ENCODE data around the gene FLVCR2.

Gene FLVCR2

GRCh38 chr14:75602503-75602902, 24.1 kb downstream of the FLVCR2 start:
- H3K27ac ChIP-seq (ENCODE audit: extremely low read depth, low read depth, low read length), result no peak overlapping the region
- CTCF ChIA-PET, result interaction anchor here (1.5 kb wide), 1 partner anchor 42 kb away, joined by 5 read pairs; no protein-coding TSS in a partner anchor
- POLR2A ChIA-PET, result no interaction called here
- TF ChIP-seq, protein P1, sequence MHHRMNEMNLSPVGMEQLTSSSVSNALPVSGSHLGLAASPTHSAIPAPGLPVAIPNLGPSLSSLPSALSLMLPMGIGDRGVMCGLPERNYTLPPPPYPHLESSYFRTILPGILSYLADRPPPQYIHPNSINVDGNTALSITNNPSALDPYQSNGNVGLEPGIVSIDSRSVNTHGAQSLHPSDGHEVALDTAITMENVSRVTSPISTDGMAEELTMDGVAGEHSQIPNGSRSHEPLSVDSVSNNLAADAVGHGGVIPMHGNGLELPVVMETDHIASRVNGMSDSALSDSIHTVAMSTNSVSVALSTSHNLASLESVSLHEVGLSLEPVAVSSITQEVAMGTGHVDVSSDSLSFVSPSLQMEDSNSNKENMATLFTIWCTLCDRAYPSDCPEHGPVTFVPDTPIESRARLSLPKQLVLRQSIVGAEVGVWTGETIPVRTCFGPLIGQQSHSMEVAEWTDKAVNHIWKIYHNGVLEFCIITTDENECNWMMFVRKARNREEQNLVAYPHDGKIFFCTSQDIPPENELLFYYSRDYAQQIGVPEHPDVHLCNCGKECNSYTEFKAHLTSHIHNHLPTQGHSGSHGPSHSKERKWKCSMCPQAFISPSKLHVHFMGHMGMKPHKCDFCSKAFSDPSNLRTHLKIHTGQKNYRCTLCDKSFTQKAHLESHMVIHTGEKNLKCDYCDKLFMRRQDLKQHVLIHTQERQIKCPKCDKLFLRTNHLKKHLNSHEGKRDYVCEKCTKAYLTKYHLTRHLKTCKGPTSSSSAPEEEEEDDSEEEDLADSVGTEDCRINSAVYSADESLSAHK (tag by site-specific recombination; IDR thresholded peaks at IDR 0.05), result no peak
- no peak for TF ChIP-seq ZNF843 (tag by site-specific recombination; IDR thresholded peaks at IDR 0.05)
- TF ChIP-seq PBX3 (CRISPR knock-in tag; IDR thresholded peaks at IDR 0.05), result no peak
- TF ChIP-seq, protein P2, sequence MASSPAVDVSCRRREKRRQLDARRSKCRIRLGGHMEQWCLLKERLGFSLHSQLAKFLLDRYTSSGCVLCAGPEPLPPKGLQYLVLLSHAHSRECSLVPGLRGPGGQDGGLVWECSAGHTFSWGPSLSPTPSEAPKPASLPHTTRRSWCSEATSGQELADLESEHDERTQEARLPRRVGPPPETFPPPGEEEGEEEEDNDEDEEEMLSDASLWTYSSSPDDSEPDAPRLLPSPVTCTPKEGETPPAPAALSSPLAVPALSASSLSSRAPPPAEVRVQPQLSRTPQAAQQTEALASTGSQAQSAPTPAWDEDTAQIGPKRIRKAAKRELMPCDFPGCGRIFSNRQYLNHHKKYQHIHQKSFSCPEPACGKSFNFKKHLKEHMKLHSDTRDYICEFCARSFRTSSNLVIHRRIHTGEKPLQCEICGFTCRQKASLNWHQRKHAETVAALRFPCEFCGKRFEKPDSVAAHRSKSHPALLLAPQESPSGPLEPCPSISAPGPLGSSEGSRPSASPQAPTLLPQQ (tag by site-specific recombination; IDR thresholded peaks at IDR 0.05), result no peak
- TF ChIP-seq, protein P3, sequence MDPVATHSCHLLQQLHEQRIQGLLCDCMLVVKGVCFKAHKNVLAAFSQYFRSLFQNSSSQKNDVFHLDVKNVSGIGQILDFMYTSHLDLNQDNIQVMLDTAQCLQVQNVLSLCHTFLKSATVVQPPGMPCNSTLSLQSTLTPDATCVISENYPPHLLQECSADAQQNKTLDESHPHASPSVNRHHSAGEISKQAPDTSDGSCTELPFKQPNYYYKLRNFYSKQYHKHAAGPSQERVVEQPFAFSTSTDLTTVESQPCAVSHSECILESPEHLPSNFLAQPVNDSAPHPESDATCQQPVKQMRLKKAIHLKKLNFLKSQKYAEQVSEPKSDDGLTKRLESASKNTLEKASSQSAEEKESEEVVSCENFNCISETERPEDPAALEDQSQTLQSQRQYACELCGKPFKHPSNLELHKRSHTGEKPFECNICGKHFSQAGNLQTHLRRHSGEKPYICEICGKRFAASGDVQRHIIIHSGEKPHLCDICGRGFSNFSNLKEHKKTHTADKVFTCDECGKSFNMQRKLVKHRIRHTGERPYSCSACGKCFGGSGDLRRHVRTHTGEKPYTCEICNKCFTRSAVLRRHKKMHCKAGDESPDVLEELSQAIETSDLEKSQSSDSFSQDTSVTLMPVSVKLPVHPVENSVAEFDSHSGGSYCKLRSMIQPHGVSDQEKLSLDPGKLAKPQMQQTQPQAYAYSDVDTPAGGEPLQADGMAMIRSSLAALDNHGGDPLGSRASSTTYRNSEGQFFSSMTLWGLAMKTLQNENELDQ (tag by site-specific recombination; IDR thresholded peaks at IDR 0.05; ENCODE audit: low read depth), result no peak
- TF ChIP-seq, protein P4, sequence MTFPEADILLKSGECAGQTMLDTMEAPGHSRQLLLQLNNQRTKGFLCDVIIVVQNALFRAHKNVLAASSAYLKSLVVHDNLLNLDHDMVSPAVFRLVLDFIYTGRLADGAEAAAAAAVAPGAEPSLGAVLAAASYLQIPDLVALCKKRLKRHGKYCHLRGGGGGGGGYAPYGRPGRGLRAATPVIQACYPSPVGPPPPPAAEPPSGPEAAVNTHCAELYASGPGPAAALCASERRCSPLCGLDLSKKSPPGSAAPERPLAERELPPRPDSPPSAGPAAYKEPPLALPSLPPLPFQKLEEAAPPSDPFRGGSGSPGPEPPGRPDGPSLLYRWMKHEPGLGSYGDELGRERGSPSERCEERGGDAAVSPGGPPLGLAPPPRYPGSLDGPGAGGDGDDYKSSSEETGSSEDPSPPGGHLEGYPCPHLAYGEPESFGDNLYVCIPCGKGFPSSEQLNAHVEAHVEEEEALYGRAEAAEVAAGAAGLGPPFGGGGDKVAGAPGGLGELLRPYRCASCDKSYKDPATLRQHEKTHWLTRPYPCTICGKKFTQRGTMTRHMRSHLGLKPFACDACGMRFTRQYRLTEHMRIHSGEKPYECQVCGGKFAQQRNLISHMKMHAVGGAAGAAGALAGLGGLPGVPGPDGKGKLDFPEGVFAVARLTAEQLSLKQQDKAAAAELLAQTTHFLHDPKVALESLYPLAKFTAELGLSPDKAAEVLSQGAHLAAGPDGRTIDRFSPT (tag by site-specific recombination; IDR thresholded peaks at IDR 0.05), result no peak
- no peak for TF ChIP-seq ZNF18 (tag by site-specific recombination; IDR thresholded peaks at IDR 0.05)
- TF ChIP-seq MYNN (tag by site-specific recombination; IDR thresholded peaks at IDR 0.05; ENCODE audit: borderline replicate concordance), result no peak
- TF ChIP-seq ZBTB11 (tag by site-specific recombination; conservative IDR thresholded peaks at IDR 0.05; ENCODE audit: low read depth), result no peak
- TF ChIP-seq ZNF488 (tag by site-specific recombination; IDR thresholded peaks at IDR 0.05), result no peak
- TF ChIP-seq, protein P5, sequence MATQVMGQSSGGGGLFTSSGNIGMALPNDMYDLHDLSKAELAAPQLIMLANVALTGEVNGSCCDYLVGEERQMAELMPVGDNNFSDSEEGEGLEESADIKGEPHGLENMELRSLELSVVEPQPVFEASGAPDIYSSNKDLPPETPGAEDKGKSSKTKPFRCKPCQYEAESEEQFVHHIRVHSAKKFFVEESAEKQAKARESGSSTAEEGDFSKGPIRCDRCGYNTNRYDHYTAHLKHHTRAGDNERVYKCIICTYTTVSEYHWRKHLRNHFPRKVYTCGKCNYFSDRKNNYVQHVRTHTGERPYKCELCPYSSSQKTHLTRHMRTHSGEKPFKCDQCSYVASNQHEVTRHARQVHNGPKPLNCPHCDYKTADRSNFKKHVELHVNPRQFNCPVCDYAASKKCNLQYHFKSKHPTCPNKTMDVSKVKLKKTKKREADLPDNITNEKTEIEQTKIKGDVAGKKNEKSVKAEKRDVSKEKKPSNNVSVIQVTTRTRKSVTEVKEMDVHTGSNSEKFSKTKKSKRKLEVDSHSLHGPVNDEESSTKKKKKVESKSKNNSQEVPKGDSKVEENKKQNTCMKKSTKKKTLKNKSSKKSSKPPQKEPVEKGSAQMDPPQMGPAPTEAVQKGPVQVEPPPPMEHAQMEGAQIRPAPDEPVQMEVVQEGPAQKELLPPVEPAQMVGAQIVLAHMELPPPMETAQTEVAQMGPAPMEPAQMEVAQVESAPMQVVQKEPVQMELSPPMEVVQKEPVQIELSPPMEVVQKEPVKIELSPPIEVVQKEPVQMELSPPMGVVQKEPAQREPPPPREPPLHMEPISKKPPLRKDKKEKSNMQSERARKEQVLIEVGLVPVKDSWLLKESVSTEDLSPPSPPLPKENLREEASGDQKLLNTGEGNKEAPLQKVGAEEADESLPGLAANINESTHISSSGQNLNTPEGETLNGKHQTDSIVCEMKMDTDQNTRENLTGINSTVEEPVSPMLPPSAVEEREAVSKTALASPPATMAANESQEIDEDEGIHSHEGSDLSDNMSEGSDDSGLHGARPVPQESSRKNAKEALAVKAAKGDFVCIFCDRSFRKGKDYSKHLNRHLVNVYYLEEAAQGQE (tag by site-specific recombination; IDR thresholded peaks at IDR 0.05), result no peak
- no peak for TF ChIP-seq ZNF169 (tag by site-specific recombination; IDR thresholded peaks at IDR 0.05)
- no peak for TF ChIP-seq ZNF248 (tag by site-specific recombination; IDR thresholded peaks at IDR 0.05)
- TF ChIP-seq FEZF1 (tag by site-specific recombination; IDR thresholded peaks at IDR 0.05), result no peak
- no peak for TF ChIP-seq ZNF600 (tag by site-specific recombination; IDR thresholded peaks at IDR 0.05)
- TF ChIP-seq ZFP41 (tag by site-specific recombination; IDR thresholded peaks at IDR 0.05; ENCODE audit: borderline replicate concordance), result no peak
- H3K4me1 ChIP-seq (ENCODE audit: control insufficient read depth, insufficient read depth, low read length), result no peaks in the 10 kb centered on the region
- H3K9me3 ChIP-seq (ENCODE audit: control insufficient read depth, insufficient read depth, low read depth, low read length), result no peaks in the 10 kb centered on the region
- H3K4me3 ChIP-seq (ENCODE audit: low read depth, low read length), result no peak overlapping the region
- no peaks in the 10 kb centered on the region for H3K36me3 ChIP-seq (ENCODE audit: control insufficient read depth in 2 of 2, insufficient read depth in 1 of 2, low read length in 2 of 2)

Measured in HEK293 (cell line).